ENCODE data around the gene DIRAS1.
"Not testable (repeated sequence)": the region's sequence is repeated elsewhere in the genome, so short reads cannot be mapped to it uniquely, and the experiment has no call there.

The DIRAS1 gene

GRCh38 chr19:2676823-2677222 is 44.3 kb downstream of the DIRAS1 start:
- no peak overlapping the region for H3K4me3 ChIP-seq (ENCODE audit: low read depth, low read length)
- DNase-seq (ENCODE audit: low read depth) = no peak
- TF ChIP-seq CTCF (IDR thresholded peaks at IDR 0.05; ENCODE audit: insufficient read depth, low read depth, low read length, missing control alignments) = no peak

DNA sequence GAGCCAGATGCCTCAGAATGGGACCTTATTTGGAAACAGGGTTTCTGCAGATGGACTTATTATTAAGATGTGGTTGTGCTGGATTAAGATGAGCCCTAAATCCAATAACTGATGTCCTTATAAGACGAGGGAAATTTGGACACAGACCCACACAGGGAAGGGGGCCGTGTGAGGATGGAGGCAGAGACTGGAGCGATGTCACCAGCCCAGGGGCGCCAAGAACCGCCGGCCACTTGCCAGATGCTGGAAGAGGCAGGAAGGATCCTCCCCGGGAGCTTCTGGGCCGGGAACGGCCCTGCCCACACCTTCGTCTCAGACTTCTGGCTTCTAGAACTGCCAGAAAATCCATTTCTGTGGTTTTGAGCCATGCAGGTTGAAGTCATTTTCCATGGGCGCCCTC is 45.3 kb downstream of the DIRAS1 start:
- no peak overlapping the region for H3K4me3 ChIP-seq (ENCODE audit: low read depth, low read length)
- no peak for TF ChIP-seq CTCF (IDR thresholded peaks at IDR 0.05; ENCODE audit: insufficient read depth, low read depth, low read length, missing control alignments)
- no peak for DNase-seq (ENCODE audit: low read depth)

DNA sequence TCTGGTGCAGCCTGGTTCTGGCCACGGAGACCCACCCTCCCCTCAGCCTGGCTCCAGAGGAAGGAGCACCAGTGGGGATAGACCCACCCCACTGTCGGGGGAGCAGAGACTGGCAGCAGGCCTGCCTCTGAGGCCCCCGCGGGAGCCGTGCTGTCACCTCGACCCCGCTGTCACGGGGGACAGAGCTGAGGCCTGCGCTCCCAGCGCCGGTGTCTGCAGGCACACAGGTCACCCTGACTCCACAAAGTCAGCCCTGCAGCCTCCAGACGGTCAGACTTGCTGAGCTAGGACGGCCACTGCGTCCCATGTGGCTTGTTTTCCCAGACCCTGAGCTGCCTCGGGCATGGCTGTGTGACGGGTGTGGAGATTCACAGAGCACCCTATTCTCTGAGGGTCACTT is 51.0 kb downstream of the DIRAS1 start:
- no peak for DNase-seq (ENCODE audit: low read depth)
- no peak overlapping the region for H3K4me3 ChIP-seq (ENCODE audit: low read depth, low read length)
- no peak for TF ChIP-seq CTCF (IDR thresholded peaks at IDR 0.05; ENCODE audit: insufficient read depth, low read depth, low read length, missing control alignments)

GRCh38 chr19:2668175-2668763 is 52.9 kb downstream of the DIRAS1 start:
- TF ChIP-seq CTCF (IDR thresholded peaks at IDR 0.05; ENCODE audit: insufficient read depth, low read depth, low read length, missing control alignments) = no peak
- peak overlapping the region; percentile 33 for H3K4me3 ChIP-seq (ENCODE audit: low read depth, low read length)
- peak; percentile 58 for DNase-seq (ENCODE audit: low read depth)

DNA sequence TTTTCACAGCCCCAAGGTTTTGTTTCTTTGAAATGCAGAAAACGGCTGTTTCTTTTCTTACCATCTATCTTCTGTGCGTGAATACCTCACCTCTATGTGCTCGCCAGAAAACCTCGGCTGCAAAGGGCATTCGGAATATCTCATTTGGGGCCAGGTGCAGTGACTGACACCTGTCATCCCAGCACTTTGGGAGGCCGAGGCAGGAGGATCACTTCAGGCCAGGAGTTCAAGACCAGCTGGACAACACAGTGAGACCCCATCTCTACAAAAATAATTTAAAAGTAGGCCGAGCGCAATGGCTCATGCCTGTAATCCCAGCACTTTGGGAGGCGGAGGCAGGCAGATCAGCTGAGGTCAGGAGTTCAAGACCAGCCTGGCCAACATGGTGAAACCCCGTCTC is 53.8 kb downstream of the DIRAS1 start:
- not testable (repeated sequence) for DNase-seq (ENCODE audit: low read depth); H3K4me3 ChIP-seq (ENCODE audit: low read depth, low read length)

DNA sequence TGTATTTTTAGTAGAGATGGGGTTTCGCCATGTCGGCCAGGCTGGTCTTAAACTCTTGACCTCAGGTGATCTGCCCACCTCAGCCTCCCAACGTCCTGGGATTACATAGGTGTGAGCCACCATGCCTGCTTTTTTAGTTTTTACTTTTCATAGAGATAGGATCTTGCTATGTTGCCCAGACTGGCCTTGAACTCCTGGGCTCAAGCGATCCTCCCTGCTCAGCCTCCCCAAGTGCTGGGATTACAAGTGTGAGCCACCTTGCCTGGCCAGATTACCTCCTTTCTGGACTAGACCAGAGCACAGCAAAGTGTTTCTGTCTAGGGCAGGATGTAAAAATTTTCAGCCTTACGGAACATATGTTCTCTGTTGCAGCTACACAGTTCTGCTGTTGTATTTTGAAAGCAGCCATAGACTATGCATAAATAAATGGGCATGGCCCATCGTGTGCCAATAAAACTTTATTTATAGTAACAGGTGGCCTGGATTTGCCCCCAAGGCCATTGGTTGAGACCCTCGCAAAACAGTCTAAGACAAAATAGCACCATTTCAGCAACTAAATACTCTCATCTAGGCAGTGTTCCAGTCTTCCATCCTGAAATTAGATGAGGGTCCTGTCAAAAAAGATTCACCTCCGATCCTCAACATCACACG is 54.7 kb downstream of the DIRAS1 start:
- TF ChIP-seq CTCF (IDR thresholded peaks at IDR 0.05; ENCODE audit: insufficient read depth, low read depth, low read length, missing control alignments) = no peak
- no peak for DNase-seq (ENCODE audit: low read depth)
- H3K4me3 ChIP-seq (ENCODE audit: low read depth, low read length) = no peak overlapping the region

- no peak for DNase-seq (ENCODE audit: low read depth)
- no peak overlapping the region for H3K4me3 ChIP-seq (ENCODE audit: low read depth, low read length)
- no peak for TF ChIP-seq CTCF (IDR thresholded peaks at IDR 0.05; ENCODE audit: insufficient read depth, low read depth, low read length, missing control alignments)
Observed at GRCh38 chr19:2665103-2665502, 56.1 kb downstream of the DIRAS1 start.
